Activated CD8-positive, alpha-beta memory T cell treated with anti-CD3 and anti-CD28 coated beads for 36 hours (primary cell): ENCODE results near the gene SIAH1. TPM values are rescaled to one million over a fixed set of nuclear protein-coding genes. Genes with fewer than 3 reads are reported as not detected.
"Not testable (repeated sequence)": the region's sequence is repeated elsewhere in the genome, so short reads cannot be mapped to it uniquely, and the experiment has no call there.

Source experiments
- CTCF ChIA-PET: fragments of 350-600 bp; sonication (Branson Sonifier 250); formaldehyde crosslinking; loops from one replicate; lab custom pipeline; 2021; ENCODE audit warnings: antibody characterized with exemption; lab: Charles Lee
- POLR2A ChIA-PET: fragments of 350-600 bp; sonication (Branson Sonifier 250); formaldehyde crosslinking; loops from one replicate; lab custom pipeline; 2021; ENCODE audit warnings: antibody characterized with exemption; lab: Charles Lee
- total RNA-seq, 2 experiments: library from RNA; stranded (reverse); gene quantifications; one replicate each; pipeline ENCODE4 v1.2.3, GENCODE V29; 2021

SIAH1 gene
- total RNA-seq, 2 experiments from 2014 or later = 13.1 to 14.4 TPM

GRCh38 chr16:48317614-48318315, 67.4 kb downstream of the SIAH1 start:
- ChIA-PET CTCF (no interaction called here), POLR2A (no interaction called here)

GRCh38 chr16:48317026-48317425, 68.2 kb downstream of the SIAH1 start:
- CTCF ChIA-PET = no interaction called here
- POLR2A ChIA-PET = no interaction called here

- CTCF ChIA-PET = not testable (repeated sequence)
These were observed 71.3 kb downstream of the SIAH1 start for GRCh38 chr16:48313905-48314304.

GRCh38 chr16:48310908-48311641, 74.1 kb downstream of the SIAH1 start:
- ChIA-PET POLR2A (no interaction called here), CTCF (interaction anchor here (0.7 kb wide), 1 partner anchor 1035 kb away, joined by 3 read pairs; no protein-coding TSS in a partner anchor)

More at GRCh38 chr16:48313905-48314304, 71.3 kb downstream of the SIAH1 start:
- POLR2A ChIA-PET = not testable (repeated sequence)

Other genes starting within 250 kb of the SIAH1 start
- gene ABCC12, start 229.4 kb downstream of the SIAH1 start, total RNA-seq = not detected
- 10 to 100 TPM; 46.1 to 50.0 TPM for gene LONP2, start 141.1 kb downstream of the SIAH1 start, total RNA-seq
- gene ABCC11, start 137.9 kb downstream of the SIAH1 start, total RNA-seq = under 1 TPM; 0.15 to 0.17 TPM
- gene N4BP1, start 224.8 kb upstream of the SIAH1 start, total RNA-seq = 10 to 100 TPM; 41.3 to 44.7 TPM